ENCODE results near the gene ATP5ME.

DNA sequence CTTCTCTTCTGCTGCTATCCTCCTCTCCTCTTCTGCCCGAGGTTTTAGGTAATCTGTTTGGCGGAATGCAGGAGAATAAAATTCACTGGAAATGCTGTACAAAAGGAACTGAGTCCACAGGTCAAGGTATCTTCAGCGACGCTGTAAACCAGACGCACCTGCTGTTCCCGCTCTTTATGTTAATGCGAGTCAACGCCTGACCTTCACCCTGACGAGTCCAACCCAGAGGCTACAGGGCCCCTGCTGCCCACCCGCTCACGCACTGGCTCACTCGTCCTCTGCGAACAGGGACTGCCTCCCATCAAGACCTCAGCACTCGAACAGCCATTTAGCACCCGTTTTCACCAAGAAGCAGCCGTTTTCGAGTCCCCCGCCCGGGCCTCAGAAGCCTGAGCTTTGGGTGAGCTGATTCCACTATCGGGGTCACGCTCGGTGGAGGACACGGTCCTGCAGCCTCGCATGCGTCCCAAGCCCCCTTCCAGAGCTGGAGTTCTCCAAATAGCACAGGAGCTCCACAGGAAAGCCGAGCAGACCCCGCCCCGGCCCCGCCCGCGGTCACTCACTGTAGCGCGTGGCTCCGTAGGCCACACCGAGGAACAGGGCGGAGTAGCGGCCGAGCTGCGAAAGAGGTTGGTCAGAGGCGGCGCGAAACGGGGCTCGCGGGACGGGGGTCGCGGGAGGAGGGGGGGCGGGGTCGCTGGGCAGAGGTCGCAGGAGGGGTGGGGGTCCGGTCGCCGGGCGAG, 556 bp downstream of the ATP5ME start:
- TF ChIP-seq CTCF (IDR thresholded peaks at IDR 0.05), result no peak
- no peak for TF ChIP-seq POLR2A (IDR thresholded peaks at IDR 0.05)

Measured in right lobe of liver (tissue), 4 donors.